GM12892 (cell line): ENCODE results near the gene FTO.

Experiments
- DNase-seq: peaks from one replicate; pipeline ENCODE4 v3.0.0; 2011; ENCODE audit not compliant: insufficient read length
- FAIRE-seq: peaks from 2 replicates; lab custom pipeline; 2011; peaks lifted over from hg19 to GRCh38; lab: Jason Lieb, UNC
- POLR2A ChIP-seq: IDR thresholded peaks from 2 replicates; pipeline ENCODE4 v1.6.1; 2011; ENCODE audit warnings: low read depth, low read length, control low read depth
- POLR2AphosphoS5 ChIP-seq: IDR thresholded peaks from 2 replicates; pipeline ENCODE4 v1.6.1; 2011; ENCODE audit warnings: low read depth, low read length, control low read depth
- TAF1 ChIP-seq: IDR thresholded peaks from 2 replicates; pipeline ENCODE4 v1.6.1; 2011; ENCODE audit warnings: low read depth, mild to moderate bottlenecking, control low read depth, low read length, borderline replicate concordance

The FTO gene

GRCh38 chr16:53922067-53922806 is 218.3 kb downstream of the FTO start:
- no peak for FAIRE-seq
- TF ChIP-seq POLR2AphosphoS5, result no peak
- no peak for TF ChIP-seq TAF1
- no peak for TF ChIP-seq POLR2A
- DNase-seq, result no peak

- DNase-seq, result no peak
- no peak for FAIRE-seq
- TF ChIP-seq POLR2AphosphoS5, result no peak
- no peak for TF ChIP-seq TAF1
- no peak for TF ChIP-seq POLR2A
Observed at GRCh38 chr16:53922807-53923571, 219.0 kb downstream of the FTO start.

- TF ChIP-seq POLR2AphosphoS5, result no peak
- no peak for FAIRE-seq
- no peak for DNase-seq
Observed at GRCh38 chr16:53924331-53925106, 220.6 kb downstream of the FTO start.

- TF ChIP-seq POLR2A, result no peak
- FAIRE-seq (no peak), DNase-seq (no peak)
Observed at GRCh38 chr16:53925107-53925410, 221.1 kb downstream of the FTO start.

GRCh38 chr16:53925526-53925925 is 221.6 kb downstream of the FTO start:
- TF ChIP-seq POLR2A (no peak), POLR2AphosphoS5 (no peak), TAF1 (no peak)
- DNase-seq, result no peak
- no peak for FAIRE-seq

- TF ChIP-seq POLR2A (no peak), POLR2AphosphoS5 (no peak), TAF1 (no peak)
- no peak for FAIRE-seq
- DNase-seq, result no peak
Observed at GRCh38 chr16:53926209-53926608, 222.3 kb downstream of the FTO start.

GRCh38 chr16:53932975-53933374 is 229.0 kb downstream of the FTO start:
- FAIRE-seq (no peak), DNase-seq (no peak)
- TF ChIP-seq POLR2AphosphoS5, result no peak
- no peak for TF ChIP-seq POLR2A
- no peak for TF ChIP-seq TAF1

- no peak for TF ChIP-seq POLR2AphosphoS5
- TF ChIP-seq TAF1, result no peak
- no peak for TF ChIP-seq POLR2A
- no peak for FAIRE-seq
- no peak for DNase-seq
Observed at GRCh38 chr16:53933407-53933806, 229.5 kb downstream of the FTO start.

- TF ChIP-seq POLR2A (no peak), TAF1 (no peak), POLR2AphosphoS5 (no peak)
- FAIRE-seq, result no peak
- no peak for DNase-seq
Observed at GRCh38 chr16:53936052-53936451, 232.1 kb downstream of the FTO start.

GRCh38 chr16:53936529-53936928 is 232.6 kb downstream of the FTO start:
- DNase-seq (no peak), FAIRE-seq (no peak)
- TF ChIP-seq POLR2A (no peak), TAF1 (no peak), POLR2AphosphoS5 (no peak)

- DNase-seq (no peak), FAIRE-seq (no peak)
- no peak for TF ChIP-seq TAF1
- no peak for TF ChIP-seq POLR2A
- no peak for TF ChIP-seq POLR2AphosphoS5
Observed at GRCh38 chr16:53937161-53937880, 233.4 kb downstream of the FTO start.

- DNase-seq (no peak), FAIRE-seq (no peak)
- no peak for TF ChIP-seq TAF1
- TF ChIP-seq POLR2A, result no peak
- no peak for TF ChIP-seq POLR2AphosphoS5
Observed at GRCh38 chr16:53944025-53944424, 240.1 kb downstream of the FTO start.
